ENCODE measurements around the gene ITGA6.
A peak's percentile ranks its signal among the peaks of the same experiment; 100 is the strongest.

Gene ITGA6

GRCh38 chr2:172427256-172427989 is at the start of gene ITGA6:
ITGA6 (plus strand) TSS chr2:172427586.
- H3K36me3 ChIP-seq (ENCODE audit: control insufficient read depth, low read depth, low read length), result no peaks in the 10 kb centered on the region
- peak within 1 kb of the TSS; percentile 90 for H3K4me3 ChIP-seq (ENCODE audit: low read length)
- peaks cover 9% of the 10 kb centered on the region for H3K27me3 ChIP-seq (ENCODE audit: control insufficient read depth, insufficient read depth, low read length)
- peaks cover 33% of the 10 kb centered on the region for H3K4me1 ChIP-seq (ENCODE audit: control insufficient read depth, low read depth, low read length)
- no peaks in the 10 kb centered on the region for H3K9me3 ChIP-seq (ENCODE audit: control insufficient read depth, low read depth, low read length)
- no peak within 1 kb of the TSS for H3K27ac ChIP-seq (ENCODE audit: low read length)
- peak within 1 kb of the TSS; percentile 78 for H3K9ac ChIP-seq (ENCODE audit: low read length)

GRCh38 chr2:172380436-172381274 is 46.7 kb upstream of the ITGA6 start:
- Histone ChIP-seq H3K36me3 (ENCODE audit: control insufficient read depth, low read depth, low read length) (no peaks in the 10 kb centered on the region), H3K9me3 (ENCODE audit: control insufficient read depth, low read depth, low read length) (no peaks in the 10 kb centered on the region), H3K4me3 (ENCODE audit: low read length) (peak overlapping the region; percentile 47), H3K9ac (ENCODE audit: low read length) (peak overlapping the region; percentile 53), H3K27me3 (ENCODE audit: control insufficient read depth, insufficient read depth, low read length) (no peaks in the 10 kb centered on the region), H3K4me1 (ENCODE audit: control insufficient read depth, low read depth, low read length) (peaks cover 23% of the 10 kb centered on the region), H3K27ac (ENCODE audit: low read length) (peak overlapping the region; percentile 73)

GRCh38 chr2:172381275-172382027 is 45.9 kb upstream of the ITGA6 start:
- Histone ChIP-seq H3K9me3 (ENCODE audit: control insufficient read depth, low read depth, low read length) (no peaks in the 10 kb centered on the region), H3K27ac (ENCODE audit: low read length) (peak overlapping the region; percentile 73), H3K4me1 (ENCODE audit: control insufficient read depth, low read depth, low read length) (peaks cover 23% of the 10 kb centered on the region), H3K9ac (ENCODE audit: low read length) (peak overlapping the region; percentile 53), H3K4me3 (ENCODE audit: low read length) (peak overlapping the region; percentile 42), H3K27me3 (ENCODE audit: control insufficient read depth, insufficient read depth, low read length) (no peaks in the 10 kb centered on the region), H3K36me3 (ENCODE audit: control insufficient read depth, low read depth, low read length) (no peaks in the 10 kb centered on the region)

GRCh38 chr2:172387361-172387760 is 40.0 kb upstream of the ITGA6 start:
- Histone ChIP-seq H3K4me1 (ENCODE audit: control insufficient read depth, low read depth, low read length) (peaks cover 14% of the 10 kb centered on the region), H3K27ac (ENCODE audit: low read length) (no peak overlapping the region), H3K27me3 (ENCODE audit: control insufficient read depth, insufficient read depth, low read length) (no peaks in the 10 kb centered on the region), H3K9ac (ENCODE audit: low read length) (no peak overlapping the region), H3K4me3 (ENCODE audit: low read length) (no peak overlapping the region), H3K36me3 (ENCODE audit: control insufficient read depth, low read depth, low read length) (no peaks in the 10 kb centered on the region), H3K9me3 (ENCODE audit: control insufficient read depth, low read depth, low read length) (no peaks in the 10 kb centered on the region)

GRCh38 chr2:172389685-172390339 is 37.6 kb upstream of the ITGA6 start:
- no peak overlapping the region for H3K9ac ChIP-seq (ENCODE audit: low read length)
- H3K4me3 ChIP-seq (ENCODE audit: low read length), result no peak overlapping the region
- H3K36me3 ChIP-seq (ENCODE audit: control insufficient read depth, low read depth, low read length), result no peaks in the 10 kb centered on the region
- H3K27ac ChIP-seq (ENCODE audit: low read length), result no peak overlapping the region
- no peaks in the 10 kb centered on the region for H3K9me3 ChIP-seq (ENCODE audit: control insufficient read depth, low read depth, low read length)
- H3K27me3 ChIP-seq (ENCODE audit: control insufficient read depth, insufficient read depth, low read length), result no peaks in the 10 kb centered on the region
- peaks cover 11% of the 10 kb centered on the region for H3K4me1 ChIP-seq (ENCODE audit: control insufficient read depth, low read depth, low read length)

- no peak overlapping the region for H3K27ac ChIP-seq (ENCODE audit: low read length)
- no peak overlapping the region for H3K4me3 ChIP-seq (ENCODE audit: low read length)
- H3K27me3 ChIP-seq (ENCODE audit: control insufficient read depth, insufficient read depth, low read length), result no peaks in the 10 kb centered on the region
- H3K36me3 ChIP-seq (ENCODE audit: control insufficient read depth, low read depth, low read length), result no peaks in the 10 kb centered on the region
- H3K4me1 ChIP-seq (ENCODE audit: control insufficient read depth, low read depth, low read length), result peaks cover 11% of the 10 kb centered on the region
- no peaks in the 10 kb centered on the region for H3K9me3 ChIP-seq (ENCODE audit: control insufficient read depth, low read depth, low read length)
- H3K9ac ChIP-seq (ENCODE audit: low read length), result no peak overlapping the region
Observed at GRCh38 chr2:172394002-172394401, 33.4 kb upstream of the ITGA6 start.

GRCh38 chr2:172395503-172395902 is 31.9 kb upstream of the ITGA6 start:
- no peak overlapping the region for H3K4me3 ChIP-seq (ENCODE audit: low read length)
- H3K27ac ChIP-seq (ENCODE audit: low read length), result no peak overlapping the region
- no peaks in the 10 kb centered on the region for H3K36me3 ChIP-seq (ENCODE audit: control insufficient read depth, low read depth, low read length)
- H3K9me3 ChIP-seq (ENCODE audit: control insufficient read depth, low read depth, low read length), result no peaks in the 10 kb centered on the region
- no peaks in the 10 kb centered on the region for H3K27me3 ChIP-seq (ENCODE audit: control insufficient read depth, insufficient read depth, low read length)
- peaks cover 7% of the 10 kb centered on the region for H3K4me1 ChIP-seq (ENCODE audit: control insufficient read depth, low read depth, low read length)
- H3K9ac ChIP-seq (ENCODE audit: low read length), result no peak overlapping the region

GRCh38 chr2:172397148-172397834 is 30.1 kb upstream of the ITGA6 start:
- Histone ChIP-seq H3K9me3 (ENCODE audit: control insufficient read depth, low read depth, low read length) (no peaks in the 10 kb centered on the region), H3K4me1 (ENCODE audit: control insufficient read depth, low read depth, low read length) (peaks cover 5% of the 10 kb centered on the region)

GRCh38 chr2:172398440-172398839 is 28.9 kb upstream of the ITGA6 start:
- Histone ChIP-seq H3K4me3 (ENCODE audit: low read length) (no peak overlapping the region), H3K4me1 (ENCODE audit: control insufficient read depth, low read depth, low read length) (peaks cover 6% of the 10 kb centered on the region), H3K9me3 (ENCODE audit: control insufficient read depth, low read depth, low read length) (no peaks in the 10 kb centered on the region), H3K27ac (ENCODE audit: low read length) (no peak overlapping the region), H3K9ac (ENCODE audit: low read length) (no peak overlapping the region), H3K36me3 (ENCODE audit: control insufficient read depth, low read depth, low read length) (no peaks in the 10 kb centered on the region), H3K27me3 (ENCODE audit: control insufficient read depth, insufficient read depth, low read length) (no peaks in the 10 kb centered on the region)

More at GRCh38 chr2:172397148-172397834, 30.1 kb upstream of the ITGA6 start:
- Histone ChIP-seq H3K9ac (ENCODE audit: low read length) (no peak overlapping the region), H3K27me3 (ENCODE audit: control insufficient read depth, insufficient read depth, low read length) (no peaks in the 10 kb centered on the region), H3K36me3 (ENCODE audit: control insufficient read depth, low read depth, low read length) (no peaks in the 10 kb centered on the region), H3K27ac (ENCODE audit: low read length) (no peak overlapping the region), H3K4me3 (ENCODE audit: low read length) (no peak overlapping the region)

- no peak overlapping the region for H3K27ac ChIP-seq (ENCODE audit: low read length)
- no peak overlapping the region for H3K4me3 ChIP-seq (ENCODE audit: low read length)
- H3K27me3 ChIP-seq (ENCODE audit: control insufficient read depth, insufficient read depth, low read length), result no peaks in the 10 kb centered on the region
Observed at GRCh38 chr2:172399765-172400164, 27.6 kb upstream of the ITGA6 start.

More at GRCh38 chr2:172399765-172400164, 27.6 kb upstream of the ITGA6 start:
- peaks cover 6% of the 10 kb centered on the region for H3K4me1 ChIP-seq (ENCODE audit: control insufficient read depth, low read depth, low read length)
- H3K9ac ChIP-seq (ENCODE audit: low read length), result no peak overlapping the region
- H3K9me3 ChIP-seq (ENCODE audit: control insufficient read depth, low read depth, low read length), result no peaks in the 10 kb centered on the region
- no peaks in the 10 kb centered on the region for H3K36me3 ChIP-seq (ENCODE audit: control insufficient read depth, low read depth, low read length)
